AG09319 (cell line): ENCODE results near the gene NDC1.

Experiments used
- DNase-seq: peaks from one replicate; pipeline ENCODE4 v3.0.0-alpha.2; 2010; ENCODE audit warnings: low read depth; ENCODE audit errors: extremely low read depth
- TF ChIP-seq, protein P1 (sequence below): IDR thresholded peaks from 2 replicates; pipeline ENCODE4 v1.5.1; 2011; ENCODE audit warnings: low read depth, mild to moderate bottlenecking, inconsistent platforms, low read length, moderate library complexity

NDC1 gene

GRCh38 chr1:53725238-53725689 is 112.8 kb downstream of the NDC1 start:
- TF ChIP-seq, protein P1, sequence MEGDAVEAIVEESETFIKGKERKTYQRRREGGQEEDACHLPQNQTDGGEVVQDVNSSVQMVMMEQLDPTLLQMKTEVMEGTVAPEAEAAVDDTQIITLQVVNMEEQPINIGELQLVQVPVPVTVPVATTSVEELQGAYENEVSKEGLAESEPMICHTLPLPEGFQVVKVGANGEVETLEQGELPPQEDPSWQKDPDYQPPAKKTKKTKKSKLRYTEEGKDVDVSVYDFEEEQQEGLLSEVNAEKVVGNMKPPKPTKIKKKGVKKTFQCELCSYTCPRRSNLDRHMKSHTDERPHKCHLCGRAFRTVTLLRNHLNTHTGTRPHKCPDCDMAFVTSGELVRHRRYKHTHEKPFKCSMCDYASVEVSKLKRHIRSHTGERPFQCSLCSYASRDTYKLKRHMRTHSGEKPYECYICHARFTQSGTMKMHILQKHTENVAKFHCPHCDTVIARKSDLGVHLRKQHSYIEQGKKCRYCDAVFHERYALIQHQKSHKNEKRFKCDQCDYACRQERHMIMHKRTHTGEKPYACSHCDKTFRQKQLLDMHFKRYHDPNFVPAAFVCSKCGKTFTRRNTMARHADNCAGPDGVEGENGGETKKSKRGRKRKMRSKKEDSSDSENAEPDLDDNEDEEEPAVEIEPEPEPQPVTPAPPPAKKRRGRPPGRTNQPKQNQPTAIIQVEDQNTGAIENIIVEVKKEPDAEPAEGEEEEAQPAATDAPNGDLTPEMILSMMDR: no peak
- DNase-seq: no peak

GRCh38 chr1:53722025-53722424 is 116.1 kb downstream of the NDC1 start:
- TF ChIP-seq, protein P1: no peak
- DNase-seq: no peak

DNA sequence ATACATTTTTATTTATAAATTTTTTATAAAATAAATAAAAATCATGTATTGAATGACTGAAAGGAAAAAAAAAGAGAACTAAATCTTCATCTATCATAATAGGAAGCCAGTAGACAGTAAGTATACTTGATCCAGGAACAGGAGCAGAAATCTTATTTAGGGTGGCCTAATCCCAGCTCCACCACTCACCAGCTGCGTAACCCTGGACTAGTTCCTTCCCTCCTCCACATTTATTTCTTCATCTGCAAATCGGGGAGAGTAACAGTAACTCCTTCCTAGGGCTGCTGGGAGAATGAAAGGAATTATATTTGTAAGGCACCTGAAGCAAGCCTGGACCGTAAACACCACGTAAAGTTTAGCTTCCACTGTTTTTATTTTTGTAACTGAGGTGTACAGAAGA is 117.0 kb downstream of the NDC1 start:
- TF ChIP-seq, protein P1: no peak
- DNase-seq: no peak

GRCh38 chr1:53719469-53719868 is 118.6 kb downstream of the NDC1 start:
- no peak for DNase-seq
- TF ChIP-seq, protein P1: no peak

- no peak for DNase-seq
- TF ChIP-seq, protein P1: no peak; the same call in none of the 2 replicates
Measured at GRCh38 chr1:53718443-53718842, 119.7 kb downstream of the NDC1 start.

GRCh38 chr1:53717025-53717804 is 120.9 kb downstream of the NDC1 start:
- TF ChIP-seq, protein P1: no peak
- DNase-seq: no peak

DNA sequence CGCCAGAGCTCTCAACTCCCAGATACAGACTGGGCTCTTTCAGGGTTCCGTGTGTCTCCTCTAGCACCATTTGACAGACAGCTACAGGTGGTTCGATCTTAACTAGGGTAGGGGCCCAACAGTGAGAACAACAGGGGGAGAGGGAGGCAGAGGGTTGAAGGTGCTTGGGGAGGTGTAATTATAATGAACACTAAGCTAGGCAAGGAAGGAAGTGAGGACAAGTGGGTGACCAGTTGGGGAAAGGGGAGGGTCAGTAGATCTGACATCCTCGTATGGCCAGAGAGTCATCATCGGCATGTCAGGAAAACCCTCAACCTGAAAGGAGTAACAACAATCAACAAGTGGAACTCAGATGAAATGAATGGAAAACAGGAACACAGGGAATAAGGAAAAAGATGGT is 121.9 kb downstream of the NDC1 start:
- TF ChIP-seq, protein P1: no peak
- DNase-seq: no peak
